Tibial nerve (tissue), 3 donors: Measurements from ENCODE around the gene EXOC4.

Source experiments
- CTCF ChIP-seq, 5 experiments: fragments of 200-600 bp in 3 of 5; fragments of 450-650 bp in 2 of 5; sonication (generic) in 3 of 5; IDR thresholded peaks; one replicate each; pipeline ENCODE4 v1.5.1; 2016 to 2019; ENCODE audit warnings: antibody characterized with exemption in 5 of 5, mild to moderate bottlenecking in 3 of 5, moderate library complexity in 2 of 5
- POLR2A ChIP-seq, 2 donors: fragments of 450-650 bp; IDR thresholded peaks; one replicate each; pipeline ENCODE4 v1.6.1; 2017; ENCODE audit warnings: antibody characterized with exemption in 2 of 2, mild to moderate bottlenecking in 2 of 2, moderate library complexity in 2 of 2

- no peak for TF ChIP-seq CTCF (IDR thresholded peaks at IDR 0.05)
- TF ChIP-seq POLR2A (IDR thresholded peaks at IDR 0.05): no peak
Observed at GRCh38 chr7:133568544-133568943, 315.7 kb downstream of the EXOC4 start.
